SU-DHL-6 (cell line): ENCODE results near the gene SLC38A8.

Source experiments
- H2AFZ ChIP-seq: fragments of 200-600 bp; sonication (generic); 2 replicates; pipeline ENCODE4 v1.6.1; 2014; ENCODE audit warnings: low read depth, mild to moderate bottlenecking, moderate library complexity, mixed read lengths, antibody characterized with exemption, low read length; ENCODE audit not compliant: severe bottlenecking
- H3F3A ChIP-seq: fragments of 200-600 bp; shearing (Covaris generic); 2 replicates; pipeline ENCODE4 v1.6.0; 2016; ENCODE audit warnings: antibody characterized with exemption, mild to moderate bottlenecking; ENCODE audit not compliant: insufficient read depth
- H3K27ac ChIP-seq: fragments of 200-600 bp; sonication (generic); 2 replicates; pipeline ENCODE4 v1.5.1; 2016; ENCODE audit warnings: low read depth, mild to moderate bottlenecking, low read length, moderate library complexity, mixed read lengths
- H3K27me3 ChIP-seq: fragments of 200-600 bp; sonication (generic), shearing (Covaris generic); 2 replicates; pipeline ENCODE4 v1.6.0; 2014; ENCODE audit warnings: mild to moderate bottlenecking, low read length
- H3K36me3 ChIP-seq: fragments of 200-600 bp; sonication (generic); 2 replicates; pipeline ENCODE4 v1.6.1; 2014; ENCODE audit warnings: mild to moderate bottlenecking, low read length, mixed read lengths
- H3K4me2 ChIP-seq: fragments of 300-600, 200-600 bp; shearing (Covaris generic), sonication (generic); 2 replicates; pipeline ENCODE4 v1.6.0; 2014; ENCODE audit warnings: low read length, low read depth, mild to moderate bottlenecking; ENCODE audit not compliant: poor library complexity, severe bottlenecking
- H3K4me3 ChIP-seq: fragments of 200-600 bp; sonication (generic); 2 replicates; pipeline ENCODE4 v1.5.1; 2014; ENCODE audit warnings: antibody characterized with exemption, low read length, mild to moderate bottlenecking, mixed read lengths; ENCODE audit not compliant: insufficient read depth, poor library complexity, severe bottlenecking
- H3K79me2 ChIP-seq: fragments of 200-600 bp; sonication (generic); 2 replicates; pipeline ENCODE4 v1.6.1; 2014; ENCODE audit warnings: mild to moderate bottlenecking, low read length, moderate library complexity; ENCODE audit not compliant: insufficient read depth
- H3K9ac ChIP-seq: fragments of 200-600 bp; sonication (generic); 2 replicates; pipeline ENCODE4 v1.7.0; 2014; ENCODE audit warnings: mild to moderate bottlenecking, low read length
- H3K9me2 ChIP-seq: fragments of 200-600 bp; sonication (generic); replicated peaks from 2 replicates; pipeline ENCODE4 v1.6.1; 2014; ENCODE audit warnings: low read length; ENCODE audit not compliant: insufficient read depth
- H3K9me3 ChIP-seq: fragments of 200-600 bp; sonication (generic); 2 replicates; pipeline ENCODE4 v1.6.1; 2014; ENCODE audit warnings: low read length, mixed read lengths; ENCODE audit not compliant: insufficient read depth
- H4K20me1 ChIP-seq: fragments of 200-600 bp; sonication (generic); 2 replicates; pipeline ENCODE4 v1.6.1; 2014; ENCODE audit warnings: low read depth, mild to moderate bottlenecking, antibody characterized with exemption, low read length, moderate library complexity, mixed read lengths
- EZH2phosphoT487 ChIP-seq: fragments of 200-600 bp; sonication (generic), shearing (Covaris generic); conservative IDR thresholded peaks from 2 replicates; pipeline ENCODE4 v1.6.1; 2018; ENCODE audit warnings: mild to moderate bottlenecking, antibody characterized with exemption, low read length, moderate library complexity, mixed read lengths
- TF ChIP-seq, protein P1 (sequence below): fragments of 200-600 bp; sonication (generic); IDR thresholded peaks from one replicate; pipeline ENCODE4 v1.5.1; 2017; ENCODE audit warnings: antibody characterized with exemption, mild to moderate bottlenecking, low read length, moderate library complexity; ENCODE audit not compliant: insufficient read depth, poor library complexity, severe bottlenecking

SLC38A8 gene

GRCh38 chr16:84088695-84089395 is 46.2 kb upstream of the SLC38A8 start:
- H3K9ac ChIP-seq = no peak overlapping the region
- TF ChIP-seq EZH2phosphoT487 = no peak
- TF ChIP-seq, protein P1, sequence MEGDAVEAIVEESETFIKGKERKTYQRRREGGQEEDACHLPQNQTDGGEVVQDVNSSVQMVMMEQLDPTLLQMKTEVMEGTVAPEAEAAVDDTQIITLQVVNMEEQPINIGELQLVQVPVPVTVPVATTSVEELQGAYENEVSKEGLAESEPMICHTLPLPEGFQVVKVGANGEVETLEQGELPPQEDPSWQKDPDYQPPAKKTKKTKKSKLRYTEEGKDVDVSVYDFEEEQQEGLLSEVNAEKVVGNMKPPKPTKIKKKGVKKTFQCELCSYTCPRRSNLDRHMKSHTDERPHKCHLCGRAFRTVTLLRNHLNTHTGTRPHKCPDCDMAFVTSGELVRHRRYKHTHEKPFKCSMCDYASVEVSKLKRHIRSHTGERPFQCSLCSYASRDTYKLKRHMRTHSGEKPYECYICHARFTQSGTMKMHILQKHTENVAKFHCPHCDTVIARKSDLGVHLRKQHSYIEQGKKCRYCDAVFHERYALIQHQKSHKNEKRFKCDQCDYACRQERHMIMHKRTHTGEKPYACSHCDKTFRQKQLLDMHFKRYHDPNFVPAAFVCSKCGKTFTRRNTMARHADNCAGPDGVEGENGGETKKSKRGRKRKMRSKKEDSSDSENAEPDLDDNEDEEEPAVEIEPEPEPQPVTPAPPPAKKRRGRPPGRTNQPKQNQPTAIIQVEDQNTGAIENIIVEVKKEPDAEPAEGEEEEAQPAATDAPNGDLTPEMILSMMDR = peak; percentile 16
- no peak overlapping the region for H2AFZ ChIP-seq
- H3K27ac ChIP-seq = peak overlapping the region; percentile 76
- H3K27me3 ChIP-seq = no peaks in the 10 kb centered on the region
- H3F3A ChIP-seq = peaks cover 31% of the 10 kb centered on the region; the same call in 1 of the 2 replicates
- peaks cover 18% of the 10 kb centered on the region; the same call in 1 of the 2 replicates for H3K36me3 ChIP-seq
- no peak overlapping the region for H3K4me3 ChIP-seq
- H4K20me1 ChIP-seq = no peaks in the 10 kb centered on the region
- peak overlapping the region; percentile 32 for H3K4me2 ChIP-seq
- no peaks in the 10 kb centered on the region for H3K9me3 ChIP-seq
- H3K79me2 ChIP-seq = no peaks in the 10 kb centered on the region
- no peaks in the 10 kb centered on the region for H3K9me2 ChIP-seq

DNA sequence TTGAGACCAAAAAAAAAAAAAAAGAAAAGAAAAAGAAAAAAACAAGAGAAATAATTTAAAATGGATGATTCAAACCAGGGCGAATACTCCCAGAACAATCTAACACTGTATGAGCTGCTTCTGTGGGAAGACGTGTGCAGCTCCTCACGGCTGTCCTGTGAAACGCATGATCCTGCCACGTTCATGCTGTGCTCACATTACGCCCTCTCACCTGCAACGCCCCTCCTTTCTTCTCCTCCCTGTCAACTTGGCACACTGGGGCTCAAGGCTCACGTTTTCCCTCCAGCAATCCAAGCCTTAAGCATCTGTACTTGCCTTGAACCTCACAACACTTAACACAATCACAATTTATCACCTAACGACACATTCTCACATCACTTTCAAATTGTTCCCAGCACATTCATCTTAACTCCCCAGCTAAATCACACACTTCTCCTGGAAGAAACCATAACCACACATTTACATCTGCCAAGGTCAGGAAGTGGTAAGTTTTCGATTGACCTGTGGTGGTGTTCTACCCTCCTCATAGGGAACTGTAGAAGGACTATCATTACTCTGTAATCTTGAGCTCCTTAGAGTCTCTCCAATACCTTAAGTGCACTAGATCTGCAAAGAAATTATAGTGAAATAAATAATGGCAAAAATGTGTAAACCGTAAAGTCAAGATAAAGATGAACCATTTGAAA is 45.0 kb upstream of the SLC38A8 start:
- Histone ChIP-seq H4K20me1 (no peaks in the 10 kb centered on the region), H3K4me3 (no peak overlapping the region)

DNA sequence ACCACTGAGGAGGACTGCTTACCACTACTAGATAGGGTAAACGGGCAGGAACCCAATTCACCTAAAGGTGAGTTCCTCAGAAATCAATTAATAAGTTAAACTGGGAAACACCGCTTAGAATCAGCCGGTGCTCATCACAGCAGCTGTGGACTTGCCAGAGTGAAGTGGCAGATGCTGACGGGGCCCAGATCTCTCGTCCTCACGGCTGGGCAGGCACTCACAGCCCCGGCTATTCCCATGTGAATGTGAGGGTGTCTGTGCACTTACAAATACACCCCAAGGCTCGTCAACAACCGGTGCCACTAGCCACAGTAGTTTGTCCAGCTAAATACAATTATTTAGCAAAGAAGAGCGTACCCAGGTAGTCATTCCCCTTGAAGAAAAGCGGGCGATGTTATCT is 44.4 kb upstream of the SLC38A8 start:
- H3K4me2 ChIP-seq = no peak overlapping the region
- H3K9me3 ChIP-seq = no peaks in the 10 kb centered on the region
- H3K79me2 ChIP-seq = no peaks in the 10 kb centered on the region
- H3K27me3 ChIP-seq = no peaks in the 10 kb centered on the region
- peaks cover 10% of the 10 kb centered on the region; the same call in 1 of the 2 replicates for H3K36me3 ChIP-seq
- TF ChIP-seq, protein P1 = no peak
- no peak for TF ChIP-seq EZH2phosphoT487
- H3K9me2 ChIP-seq = no peaks in the 10 kb centered on the region
- H3K4me3 ChIP-seq = no peak overlapping the region
- H3K9ac ChIP-seq = no peak overlapping the region
- H4K20me1 ChIP-seq = no peaks in the 10 kb centered on the region
- H2AFZ ChIP-seq = no peak overlapping the region
- peaks cover 31% of the 10 kb centered on the region; the same call in 1 of the 2 replicates for H3F3A ChIP-seq
- H3K27ac ChIP-seq = no peak overlapping the region; the same call in 1 of the 2 replicates

More for the DNA sequence above, 45.0 kb upstream of the SLC38A8 start:
- no peak overlapping the region for H2AFZ ChIP-seq
- TF ChIP-seq, protein P1 = no peak
- TF ChIP-seq EZH2phosphoT487 = no peak
- H3F3A ChIP-seq = peaks cover 31% of the 10 kb centered on the region; the same call in 1 of the 2 replicates
- H3K9ac ChIP-seq = no peak overlapping the region
- H3K27ac ChIP-seq = peak overlapping the region; percentile 76
- H3K79me2 ChIP-seq = no peaks in the 10 kb centered on the region
- peaks cover 10% of the 10 kb centered on the region; the same call in 1 of the 2 replicates for H3K36me3 ChIP-seq
- H3K27me3 ChIP-seq = no peaks in the 10 kb centered on the region
- H3K4me2 ChIP-seq = no peak overlapping the region
- H3K9me3 ChIP-seq = no peaks in the 10 kb centered on the region
- no peaks in the 10 kb centered on the region for H3K9me2 ChIP-seq
